Liver (tissue), 9 donors: ENCODE data around the gene RAI14. TPM values are rescaled to one million over a fixed set of nuclear protein-coding genes. Genes with fewer than 3 reads are reported as not detected.

Experiments used
- DNase-seq: peaks from one replicate; pipeline ENCODE4 v3.0.0-alpha.2; 2017; ENCODE audit warnings: low spot score
- H3K27ac ChIP-seq, 2 donors: one replicate each; pipeline ENCODE4 v1.7.0; 2013; ENCODE audit warnings: inconsistent platforms in 2 of 2, low read length in 2 of 2, control low read depth in 1 of 2, low read depth in 1 of 2, mild to moderate bottlenecking in 1 of 2
- H3K27me3 ChIP-seq, 4 donors: one replicate each; pipeline versions ENCODE4 v1.6.1 to v1.7.0; 2013; ENCODE audit warnings: low read length in 3 of 4, inconsistent platforms in 1 of 4, mild to moderate bottlenecking in 1 of 4, moderate library complexity in 1 of 4; ENCODE audit not compliant: control insufficient read depth in 4 of 4, insufficient read depth in 4 of 4
- H3K36me3 ChIP-seq, 4 donors: one replicate each; pipeline versions ENCODE4 v1.6.1 to v1.7.0; 2013; ENCODE audit warnings: low read length in 3 of 4, mild to moderate bottlenecking in 3 of 4, low read depth in 1 of 4, moderate library complexity in 1 of 4; ENCODE audit not compliant: control insufficient read depth in 4 of 4, insufficient read depth in 3 of 4
- H3K4me1 ChIP-seq, 4 donors: one replicate each; pipeline versions ENCODE4 v1.6.1 to v1.7.0; 2013; ENCODE audit warnings: low read length in 3 of 4, mild to moderate bottlenecking in 3 of 4, moderate library complexity in 1 of 4; ENCODE audit not compliant: control insufficient read depth in 4 of 4, insufficient read depth in 4 of 4
- H3K4me3 ChIP-seq, 3 donors: one replicate each; pipeline versions ENCODE4 v1.6.1 to v1.7.0; 2013; ENCODE audit warnings: low read length in 3 of 3, control low read depth in 1 of 3, low read depth in 1 of 3, mild to moderate bottlenecking in 1 of 3
- H3K9ac ChIP-seq, 2 donors: one replicate each; pipeline ENCODE4 v1.7.0; 2013; ENCODE audit warnings: low read length in 2 of 2, mild to moderate bottlenecking in 2 of 2, moderate library complexity in 2 of 2, control low read depth in 1 of 2, low read depth in 1 of 2
- H3K9me3 ChIP-seq, 4 donors: one replicate each; pipeline versions ENCODE4 v1.6.1 to v1.7.0; 2013; ENCODE audit warnings: low read length in 3 of 4; ENCODE audit not compliant: control insufficient read depth in 4 of 4
- FOXA1 ChIP-seq: IDR thresholded peaks from 2 replicates; pipeline ENCODE4 v1.6.1; 2016; ENCODE audit warnings: antibody characterized with exemption
- FOXA2 ChIP-seq: IDR thresholded peaks from 2 replicates; pipeline ENCODE4 v1.6.1; 2016; ENCODE audit warnings: antibody characterized with exemption
- GABPA ChIP-seq, 2 donors: IDR thresholded peaks in 1 of 2; conservative IDR thresholded peaks in 1 of 2; 2 replicates each; pipeline ENCODE4 v1.6.1; 2016; ENCODE audit warnings: antibody characterized with exemption in 2 of 2, mild to moderate bottlenecking in 1 of 2, moderate library complexity in 1 of 2
- HNF4A ChIP-seq, 2 donors: conservative IDR thresholded peaks; 2 replicates each; pipeline ENCODE4 v1.6.1; 2016; ENCODE audit warnings: antibody characterized with exemption in 2 of 2, mild to moderate bottlenecking in 2 of 2
- HNF4G ChIP-seq: IDR thresholded peaks from 2 replicates; pipeline ENCODE4 v1.6.1; 2016; ENCODE audit warnings: antibody characterized with exemption
- JUND ChIP-seq, 2 donors: IDR thresholded peaks; 2 replicates each; pipeline ENCODE4 v1.6.1; 2016; ENCODE audit warnings: antibody characterized with exemption in 2 of 2
- MAX ChIP-seq: IDR thresholded peaks from 2 replicates; pipeline ENCODE4 v1.6.1; 2016; ENCODE audit warnings: antibody characterized with exemption
- RAD21 ChIP-seq, 2 donors: IDR thresholded peaks; 2 replicates each; pipeline ENCODE4 v1.6.1; 2016; ENCODE audit warnings: antibody characterized with exemption in 2 of 2, mild to moderate bottlenecking in 2 of 2
- REST ChIP-seq: IDR thresholded peaks from 2 replicates; pipeline ENCODE4 v1.6.1; 2016; ENCODE audit warnings: antibody characterized with exemption, mild to moderate bottlenecking
- RXRA ChIP-seq, 2 donors: IDR thresholded peaks; 2 replicates each; pipeline ENCODE4 v1.6.1; 2017 to 2018; ENCODE audit warnings: antibody characterized with exemption in 2 of 2, mild to moderate bottlenecking in 1 of 2
- SP1 ChIP-seq: IDR thresholded peaks from 2 replicates; pipeline ENCODE4 v1.6.1; 2018; ENCODE audit warnings: antibody characterized with exemption, mild to moderate bottlenecking
- TAF1 ChIP-seq: conservative IDR thresholded peaks from 2 replicates; pipeline ENCODE4 v1.6.1; 2016; ENCODE audit warnings: antibody characterized with exemption, mild to moderate bottlenecking
- YY1 ChIP-seq: IDR thresholded peaks from 2 replicates; pipeline ENCODE4 v1.6.1; 2016; ENCODE audit warnings: antibody characterized with exemption, mild to moderate bottlenecking
- WGBS: extraction: QIAGEN DNeasy Blood & Tissue Kit; methylation state at CpG from one replicate; pipeline ENCODE4 v1.1.7; 2013; 5-methylcytosine and 5-hydroxymethylcytosine counted together
- polyA plus RNA-seq, 2 donors: library from polyadenylated mRNA; stranded (reverse) in 1 of 2; unstranded in 1 of 2; fragments of 200-250 nt in 1 of 2; fragments of >200 nt in 1 of 2; fragmentation: Nextera tagmentation in 1 of 2; extraction: Ambion mirVana in 1 of 2; gene quantifications; one replicate each; pipeline versions ENCODE4 v1.2.1 to v1.2.3, GENCODE V29; 2013 to 2015
- total RNA-seq, 2 donors: library from RNA; depleted of rRNA; stranded (reverse); fragments of >200 nt; gene quantifications; one replicate each; pipeline ENCODE4 v1.2.3, GENCODE V29; 2014
- TF ChIP-seq, protein P1 (sequence below): fragments of 150-350 bp; IDR thresholded peaks from 2 replicates; pipeline ENCODE4 v1.5.1; 2017; ENCODE audit warnings: improper control_type of control experiment, low read depth, low read length; ENCODE audit not compliant: missing input control
- TF ChIP-seq, protein P2 (sequence below): IDR thresholded peaks from 2 replicates; pipeline ENCODE4 v1.6.1; 2016; ENCODE audit warnings: antibody characterized with exemption
- TF ChIP-seq, protein P3 (sequence below): IDR thresholded peaks from 2 replicates; pipeline ENCODE4 v1.6.1; 2016; ENCODE audit warnings: antibody characterized with exemption
- donor health status: healthy.
- donor health status: healthy.
- donor health status: healthy.
- donor health status: healthy.
- donor health status: healthy.

RAI14 gene
- total and polyA plus RNA-seq, 4 donors: 7.8 to 21.4 (median 11.4) TPM

- no peak overlapping the region for H3K9ac ChIP-seq
Measured at GRCh38 chr5:34703767-34704713, 47.9 kb downstream of the RAI14 start.

GRCh38 chr5:34706084-34706483 is 50.0 kb downstream of the RAI14 start:
- no peak overlapping the region for H3K27ac ChIP-seq
- TF ChIP-seq GABPA (IDR thresholded peaks at IDR 0.05 in 1 of 2, conservative IDR thresholded peaks at IDR 0.05 in 1 of 2): no peak
- no peak for TF ChIP-seq MAX
- TF ChIP-seq REST: no peak
- no peak for TF ChIP-seq RXRA (IDR thresholded peaks at IDR 0.05)
- TF ChIP-seq, protein P1, sequence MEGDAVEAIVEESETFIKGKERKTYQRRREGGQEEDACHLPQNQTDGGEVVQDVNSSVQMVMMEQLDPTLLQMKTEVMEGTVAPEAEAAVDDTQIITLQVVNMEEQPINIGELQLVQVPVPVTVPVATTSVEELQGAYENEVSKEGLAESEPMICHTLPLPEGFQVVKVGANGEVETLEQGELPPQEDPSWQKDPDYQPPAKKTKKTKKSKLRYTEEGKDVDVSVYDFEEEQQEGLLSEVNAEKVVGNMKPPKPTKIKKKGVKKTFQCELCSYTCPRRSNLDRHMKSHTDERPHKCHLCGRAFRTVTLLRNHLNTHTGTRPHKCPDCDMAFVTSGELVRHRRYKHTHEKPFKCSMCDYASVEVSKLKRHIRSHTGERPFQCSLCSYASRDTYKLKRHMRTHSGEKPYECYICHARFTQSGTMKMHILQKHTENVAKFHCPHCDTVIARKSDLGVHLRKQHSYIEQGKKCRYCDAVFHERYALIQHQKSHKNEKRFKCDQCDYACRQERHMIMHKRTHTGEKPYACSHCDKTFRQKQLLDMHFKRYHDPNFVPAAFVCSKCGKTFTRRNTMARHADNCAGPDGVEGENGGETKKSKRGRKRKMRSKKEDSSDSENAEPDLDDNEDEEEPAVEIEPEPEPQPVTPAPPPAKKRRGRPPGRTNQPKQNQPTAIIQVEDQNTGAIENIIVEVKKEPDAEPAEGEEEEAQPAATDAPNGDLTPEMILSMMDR: no peak
- no peak for TF ChIP-seq HNF4A (conservative IDR thresholded peaks at IDR 0.05)
- no peak for TF ChIP-seq JUND (IDR thresholded peaks at IDR 0.05)

More at GRCh38 chr5:34703767-34704713, 47.9 kb downstream of the RAI14 start:
- WGBS: 90% methylated on average over 10 of the region's 10 CpGs
- Histone ChIP-seq H3K9me3 (no peaks in the 10 kb centered on the region), H3K36me3 (no peaks in the 10 kb centered on the region), H3K27ac (no peak overlapping the region), H3K27me3 (no peaks in the 10 kb centered on the region), H3K4me1 (peaks cover 0 to 15% (median 3%) of the 10 kb centered on the region in 4 donors), H3K4me3 (no peak overlapping the region)
- DNase-seq: no peak
- TF ChIP-seq HNF4G (no peak), RAD21 (IDR thresholded peaks at IDR 0.05) (no peak), FOXA1 (no peak), RXRA (IDR thresholded peaks at IDR 0.05) (no peak), TAF1 (no peak), JUND (IDR thresholded peaks at IDR 0.05) (no peak), FOXA2 (no peak), YY1 (no peak), SP1 (no peak), GABPA (IDR thresholded peaks at IDR 0.05 in 1 of 2, conservative IDR thresholded peaks at IDR 0.05 in 1 of 2) (no peak), REST (no peak), HNF4A (conservative IDR thresholded peaks at IDR 0.05) (no peak)
- TF ChIP-seq, protein P2, sequence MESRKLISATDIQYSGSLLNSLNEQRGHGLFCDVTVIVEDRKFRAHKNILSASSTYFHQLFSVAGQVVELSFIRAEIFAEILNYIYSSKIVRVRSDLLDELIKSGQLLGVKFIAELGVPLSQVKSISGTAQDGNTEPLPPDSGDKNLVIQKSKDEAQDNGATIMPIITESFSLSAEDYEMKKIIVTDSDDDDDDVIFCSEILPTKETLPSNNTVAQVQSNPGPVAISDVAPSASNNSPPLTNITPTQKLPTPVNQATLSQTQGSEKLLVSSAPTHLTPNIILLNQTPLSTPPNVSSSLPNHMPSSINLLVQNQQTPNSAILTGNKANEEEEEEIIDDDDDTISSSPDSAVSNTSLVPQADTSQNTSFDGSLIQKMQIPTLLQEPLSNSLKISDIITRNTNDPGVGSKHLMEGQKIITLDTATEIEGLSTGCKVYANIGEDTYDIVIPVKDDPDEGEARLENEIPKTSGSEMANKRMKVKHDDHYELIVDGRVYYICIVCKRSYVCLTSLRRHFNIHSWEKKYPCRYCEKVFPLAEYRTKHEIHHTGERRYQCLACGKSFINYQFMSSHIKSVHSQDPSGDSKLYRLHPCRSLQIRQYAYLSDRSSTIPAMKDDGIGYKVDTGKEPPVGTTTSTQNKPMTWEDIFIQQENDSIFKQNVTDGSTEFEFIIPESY: no peak
- TF ChIP-seq, protein P3, sequence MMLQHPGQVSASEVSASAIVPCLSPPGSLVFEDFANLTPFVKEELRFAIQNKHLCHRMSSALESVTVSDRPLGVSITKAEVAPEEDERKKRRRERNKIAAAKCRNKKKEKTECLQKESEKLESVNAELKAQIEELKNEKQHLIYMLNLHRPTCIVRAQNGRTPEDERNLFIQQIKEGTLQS: no peak

More at GRCh38 chr5:34706084-34706483, 50.0 kb downstream of the RAI14 start:
- H3K36me3 ChIP-seq: no peaks in the 10 kb centered on the region
- H3K4me1 ChIP-seq: peaks cover 0 to 8% (median 0%) of the 10 kb centered on the region in 4 donors
- 65% methylated on average over 1 of the region's 1 CpG for WGBS
- DNase-seq: no peak
- no peak overlapping the region for H3K4me3 ChIP-seq
- no peaks in the 10 kb centered on the region for H3K27me3 ChIP-seq
- H3K9ac ChIP-seq: no peak overlapping the region
- H3K9me3 ChIP-seq: no peaks in the 10 kb centered on the region
